GM20431 (cell line): ENCODE results near the gene C2orf49.

Experiments used
- in situ Hi-C: fragments of 300-500 bp; cut with MseI, MboI; formaldehyde crosslinking; loops from one replicate; pipeline ENCODE4 v1.15.0; 2020; ENCODE audit warnings: low sequenced_read_pairs; ENCODE audit not compliant: unreplicated experiment

The C2orf49 gene

DNA sequence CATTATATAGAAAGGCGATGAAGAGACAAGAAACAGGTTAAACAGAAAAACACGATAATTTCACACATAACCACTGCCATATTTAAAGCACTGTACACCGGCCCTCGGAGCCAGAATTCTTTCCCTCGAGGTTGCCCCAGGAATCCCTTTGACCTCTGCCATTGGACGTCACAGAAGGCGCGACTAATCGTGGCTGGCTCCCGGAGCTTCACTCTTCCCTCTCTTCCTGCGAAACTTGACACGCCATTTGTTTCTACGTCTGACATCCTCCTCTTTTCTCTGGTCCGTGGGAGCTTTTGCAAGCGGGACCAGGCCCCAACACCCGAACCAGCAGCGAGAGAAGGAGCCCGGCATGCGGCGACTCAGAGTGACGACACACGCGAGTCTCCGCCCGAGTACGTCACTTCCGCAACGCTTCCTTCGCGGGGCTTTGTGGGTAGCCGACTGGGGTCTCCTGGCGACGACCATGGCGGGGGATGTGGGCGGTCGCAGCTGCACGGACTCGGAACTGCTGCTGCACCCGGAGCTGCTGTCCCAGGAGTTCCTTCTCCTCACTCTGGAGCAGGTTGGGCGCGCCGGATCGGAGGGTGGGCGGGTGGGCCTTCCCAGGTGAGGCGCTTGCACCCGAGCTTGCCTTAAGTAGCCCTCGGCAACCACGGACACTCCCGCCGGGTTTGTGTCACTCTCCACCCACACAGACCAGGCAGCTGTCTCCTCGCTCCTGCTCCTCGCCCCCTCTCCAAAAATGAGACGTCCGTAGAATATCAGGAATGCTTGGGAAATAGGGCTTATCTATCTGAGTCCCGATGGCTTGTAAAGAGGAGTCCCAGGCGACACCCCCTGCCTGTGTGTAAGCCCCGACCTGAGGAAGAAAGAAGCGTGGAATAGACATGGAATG is at the start of gene C2orf49:
Gene C2orf49, plus strand, starts transcription at position 419 of the 898 bp plus-strand sequence. Its CDS starts 48 bp downstream, at position 467.
- in situ Hi-C loops = no loop called here

DNA sequence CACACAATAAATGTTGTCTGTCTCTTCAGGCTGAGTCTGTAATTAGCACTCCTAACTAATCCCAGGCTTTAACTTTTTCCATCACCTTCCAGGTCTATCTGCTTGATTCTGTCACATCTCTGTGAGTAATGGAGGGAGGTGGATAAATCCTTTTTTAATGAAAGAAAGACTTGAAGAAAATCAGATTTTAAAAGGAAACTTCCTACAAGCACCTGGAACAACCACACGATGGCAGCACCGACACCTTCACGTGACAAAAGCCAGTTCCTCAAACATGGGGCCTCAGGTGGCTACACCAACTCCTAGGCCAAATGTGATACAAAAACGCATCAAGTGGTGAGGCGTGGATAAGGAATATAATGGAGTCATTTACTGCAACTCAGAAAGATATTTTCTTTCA is 49.6 kb upstream of the C2orf49 start:
- in situ Hi-C loops = no loop called here

DNA sequence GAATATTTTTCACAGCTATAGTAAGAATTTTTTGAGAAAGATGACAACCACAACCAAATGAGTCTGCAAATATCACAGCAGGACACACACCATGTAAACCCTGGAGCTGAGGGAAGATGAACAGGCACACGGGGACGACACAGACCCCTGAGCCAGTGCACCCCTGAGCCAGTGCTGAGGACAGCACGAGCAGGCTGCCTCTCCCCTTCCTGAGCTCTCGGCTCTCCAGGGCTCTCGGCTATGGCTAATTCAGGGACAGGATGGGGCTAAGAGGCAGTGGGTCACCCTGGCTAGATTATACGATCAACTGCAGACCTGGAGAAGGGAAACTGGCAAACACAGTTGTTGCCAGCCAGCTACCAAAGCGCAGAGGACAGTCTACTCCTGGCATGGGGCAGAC is 49.2 kb upstream of the C2orf49 start:
- in situ Hi-C loops = no loop called here

DNA sequence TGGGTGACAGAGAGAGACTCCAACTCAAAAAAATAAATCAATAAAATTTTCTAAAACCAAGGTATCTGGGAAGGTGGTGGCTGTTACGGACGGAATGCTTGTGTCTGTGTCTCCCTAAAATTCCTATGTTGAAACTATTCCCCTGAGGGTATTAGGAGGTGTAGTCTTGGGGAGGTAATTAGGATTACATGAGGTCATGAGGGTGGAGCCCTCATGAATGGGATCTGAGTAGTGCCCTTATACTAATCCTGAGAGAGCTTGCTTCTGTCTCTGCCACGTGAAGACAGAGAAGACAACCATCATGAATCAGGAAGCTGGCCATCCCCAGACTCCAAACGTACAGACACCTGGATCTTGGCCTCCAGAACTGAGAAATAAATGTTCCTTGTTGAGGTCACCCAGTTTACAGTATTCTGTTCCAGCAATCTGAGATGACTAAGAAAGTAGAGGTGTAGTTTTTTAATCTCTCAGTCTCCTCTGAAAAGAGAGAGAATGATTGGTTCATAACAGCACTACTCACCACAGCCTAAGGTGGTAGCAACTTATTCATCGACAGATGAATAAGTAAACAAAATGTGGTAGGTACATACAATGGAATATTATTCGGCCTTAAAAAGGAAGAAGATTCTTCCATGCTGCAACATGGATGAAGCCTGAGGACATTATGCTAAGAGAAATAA is 46.2 kb upstream of the C2orf49 start:
- in situ Hi-C loops = no loop called here

DNA sequence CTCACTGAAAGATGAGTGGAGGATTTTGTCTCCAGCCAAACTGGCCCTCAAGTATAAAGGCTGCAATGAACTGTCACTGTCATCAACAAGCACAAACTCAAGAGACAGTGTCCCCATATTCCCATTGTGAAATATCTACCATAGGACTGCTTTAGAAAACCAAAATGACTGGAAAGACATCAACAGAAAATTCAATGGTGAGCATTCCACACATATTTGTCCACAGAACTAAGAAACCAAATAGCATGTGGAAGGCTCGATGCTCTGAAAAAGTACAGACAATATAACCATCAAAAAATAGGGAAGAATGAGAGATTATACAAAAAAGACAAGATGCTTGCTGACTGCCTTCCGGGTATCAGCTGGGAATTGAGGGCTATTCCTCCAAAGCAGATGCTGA is 45.4 kb upstream of the C2orf49 start:
- in situ Hi-C loops = no loop called here

DNA sequence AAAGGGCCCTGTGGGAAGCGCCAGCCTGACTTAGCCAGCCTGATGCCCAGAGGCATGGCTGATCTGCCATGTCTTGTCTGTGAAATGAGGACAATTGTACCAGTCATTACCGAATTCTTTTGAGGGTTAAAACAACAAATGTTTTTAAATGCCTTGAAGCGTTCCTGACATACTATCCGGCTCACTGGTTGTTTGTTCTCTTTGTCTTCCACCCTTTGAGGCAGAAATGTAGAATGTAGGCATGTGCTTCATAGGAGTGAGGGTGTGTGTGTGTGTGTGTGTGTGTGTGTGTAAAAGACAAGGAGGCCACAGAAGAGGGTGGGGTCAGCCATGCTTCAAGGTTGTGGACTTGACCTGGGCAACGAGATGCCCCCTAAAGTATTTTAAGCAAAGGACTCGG is 43.3 kb upstream of the C2orf49 start:
- in situ Hi-C loops = no loop called here

DNA sequence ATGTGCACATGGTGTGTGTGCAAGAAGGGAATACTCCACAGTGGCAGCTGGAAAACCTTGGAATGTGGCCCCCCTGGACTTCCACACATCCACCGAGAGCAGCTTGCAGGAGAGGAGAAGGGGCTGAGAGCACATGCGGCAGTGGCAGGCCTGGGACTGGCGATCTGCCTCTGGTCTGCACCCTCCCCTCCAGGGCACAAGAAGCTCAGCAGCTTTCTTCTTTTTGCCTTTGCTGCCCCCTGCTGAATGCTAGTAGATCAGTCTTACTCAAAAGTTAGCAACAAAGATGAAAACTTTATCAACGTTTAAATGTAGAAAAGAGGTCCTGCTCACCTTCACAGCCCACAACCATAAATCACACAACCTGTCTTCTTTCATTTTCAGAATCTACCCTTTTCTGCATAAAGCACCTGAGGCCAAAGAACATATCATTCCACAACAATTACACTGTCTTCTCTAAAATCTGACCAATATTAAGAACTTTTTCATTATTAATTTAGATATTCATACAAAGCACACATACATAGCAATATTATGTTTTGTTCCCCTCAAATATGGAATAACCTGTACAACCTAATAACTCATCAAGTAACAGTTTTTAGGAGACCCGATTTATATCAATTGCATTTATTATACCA is 42.4 kb upstream of the C2orf49 start:
- in situ Hi-C loops = no loop called here

GRCh38 chr2:105296017-105296611 is 41.2 kb upstream of the C2orf49 start:
- in situ Hi-C loops = no loop called here

DNA sequence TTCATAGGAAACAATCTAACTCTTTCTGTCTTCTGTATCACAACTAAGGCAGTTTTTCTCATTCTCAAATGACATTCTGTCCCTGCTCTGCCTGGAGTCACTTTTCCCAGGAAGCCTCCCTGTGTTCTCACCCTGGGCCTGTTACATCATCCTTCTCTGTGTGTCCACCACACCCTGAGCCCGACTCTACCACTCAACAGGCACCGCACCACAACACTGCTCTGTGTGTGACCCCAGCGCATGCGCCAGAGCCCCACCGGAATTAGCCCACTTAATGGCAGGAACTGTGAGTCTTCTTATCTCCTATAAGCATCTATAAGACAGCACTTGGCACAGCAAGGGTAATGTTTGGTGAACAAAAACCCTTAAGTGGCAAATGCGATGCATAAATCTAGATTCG is 40.1 kb upstream of the C2orf49 start:
- in situ Hi-C loops = no loop called here

- in situ Hi-C loops = no loop called here
These were observed 39.3 kb upstream of the C2orf49 start for GRCh38 chr2:105298017-105298416.

DNA sequence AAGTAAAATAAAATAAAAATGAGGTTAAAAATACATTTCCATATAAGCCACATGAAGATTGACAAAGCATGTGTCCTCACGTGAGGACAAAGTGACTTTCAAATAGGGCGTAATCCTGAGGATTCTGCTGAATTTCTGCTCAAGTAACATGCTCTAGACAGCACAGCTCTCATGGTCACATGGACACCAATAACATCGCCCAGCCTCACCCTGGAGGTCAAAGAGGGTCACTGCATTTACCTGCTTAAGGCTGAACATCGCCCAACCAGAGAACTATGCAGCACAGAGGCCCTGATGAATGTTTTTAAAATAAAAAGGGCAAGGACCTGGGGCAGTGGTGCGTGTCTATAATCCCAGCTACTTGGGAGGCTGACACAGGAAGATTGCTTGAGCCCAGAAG is 38.0 kb upstream of the C2orf49 start:
- in situ Hi-C loops = no loop called here

DNA sequence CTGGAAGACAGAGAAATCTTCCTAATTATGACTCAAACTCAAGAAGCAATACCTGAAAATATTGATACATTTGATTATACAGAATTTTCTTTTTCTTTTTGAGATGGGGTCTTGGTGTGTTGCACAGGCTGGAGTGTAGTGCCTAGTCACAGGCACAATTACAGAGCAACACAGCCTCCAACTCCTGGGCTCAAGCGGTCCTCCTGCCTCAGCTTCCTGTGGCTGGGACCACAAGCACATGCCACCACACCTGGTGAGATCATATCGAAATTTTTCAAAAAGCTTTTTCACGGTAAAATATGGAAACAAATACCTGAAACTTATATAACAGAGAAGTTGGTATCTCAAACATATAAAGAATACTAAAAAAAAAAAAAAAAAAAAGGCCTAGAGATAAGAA is 35.7 kb upstream of the C2orf49 start:
- in situ Hi-C loops = no loop called here

- in situ Hi-C loops = no loop called here
These were observed 30.2 kb upstream of the C2orf49 start for GRCh38 chr2:105307146-105307545.

GRCh38 chr2:105307550-105307949 is 29.8 kb upstream of the C2orf49 start:
- in situ Hi-C loops = no loop called here

DNA sequence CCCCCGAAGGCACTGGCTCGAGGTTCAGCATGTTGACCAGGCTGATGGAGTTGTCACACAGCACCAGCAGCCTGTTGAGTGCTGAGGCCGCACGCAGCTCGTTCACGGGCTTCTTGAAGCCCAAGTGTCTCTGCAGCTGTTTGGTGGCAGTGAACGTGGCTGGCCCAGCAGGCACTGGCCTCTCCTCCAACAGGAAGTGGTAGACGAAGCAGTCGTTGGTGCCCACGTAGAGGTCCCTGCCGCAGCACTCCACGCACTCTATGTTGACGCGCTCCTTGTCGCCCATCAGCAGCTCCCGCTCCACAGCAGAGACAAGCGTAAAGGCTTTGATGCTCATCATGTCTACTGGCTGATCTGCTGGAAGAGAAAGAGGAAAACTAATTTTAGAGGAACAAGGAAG is 29.4 kb upstream of the C2orf49 start:
- in situ Hi-C loops = no loop called here

- in situ Hi-C loops = no loop called here
These were observed 28.8 kb upstream of the C2orf49 start for GRCh38 chr2:105308382-105309146.

DNA sequence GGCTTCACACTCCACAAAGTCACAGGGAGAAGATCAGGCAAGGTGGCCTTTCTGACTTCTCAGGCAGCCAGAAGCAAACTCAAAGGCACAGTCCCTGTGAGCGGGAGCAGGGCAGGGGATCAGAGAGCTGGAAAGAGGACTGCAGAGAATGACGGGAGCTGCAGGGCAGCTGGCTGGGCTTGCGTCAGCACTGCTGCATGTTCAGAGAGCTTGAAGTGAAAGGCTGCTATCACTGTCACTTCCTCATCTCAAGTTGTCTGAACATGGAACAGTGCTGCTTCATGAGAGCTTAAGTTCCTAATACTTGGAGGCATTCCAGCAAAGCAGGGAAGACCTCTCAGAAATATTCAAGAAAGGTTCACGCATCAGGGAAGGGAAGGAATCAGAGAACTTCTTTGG is 28.2 kb upstream of the C2orf49 start:
- in situ Hi-C loops = no loop called here

- in situ Hi-C loops = no loop called here
These were observed 23.5 kb upstream of the C2orf49 start for GRCh38 chr2:105313877-105314276.

GRCh38 chr2:105315314-105315713 is 22.0 kb upstream of the C2orf49 start:
- in situ Hi-C loops = no loop called here

DNA sequence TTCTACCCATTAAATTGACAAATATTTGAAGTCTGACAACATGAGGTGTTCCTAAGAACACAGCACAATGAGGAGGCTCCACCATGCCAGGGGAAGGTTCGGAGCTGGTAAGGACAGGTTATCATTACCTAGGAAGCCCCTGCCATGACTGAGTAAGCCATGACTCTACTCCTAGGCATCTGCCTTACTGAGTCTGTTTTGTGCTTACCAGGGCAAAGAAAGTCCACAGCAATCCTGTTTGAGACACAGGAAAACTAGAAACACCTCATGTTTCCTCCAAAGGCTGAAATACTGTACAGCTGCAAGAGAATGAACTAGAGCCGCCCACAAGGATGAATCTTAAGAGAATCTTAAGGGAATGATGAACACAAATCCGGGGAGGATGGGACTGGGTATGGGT is 19.4 kb upstream of the C2orf49 start:
- in situ Hi-C loops = no loop called here
